Activated CD4-positive, alpha-beta T cell treated with anti-CD3 and anti-CD28 coated beads for 36 hours (primary cell): Measurements from ENCODE around the gene EVC. TPM values are rescaled to one million over a fixed set of nuclear protein-coding genes. Genes with fewer than 3 reads are reported as not detected.

Source experiments
- ATAC-seq: fragments of 200-7000 bp; cut with Tn5 transposase; one replicate; pipeline ENCODE4 v1.10.0; 2021; ENCODE audit warnings: mild to moderate bottlenecking, moderate library complexity
- CTCF ChIA-PET: fragments of 350-600 bp; sonication (Branson Sonifier 250); formaldehyde crosslinking; loops from one replicate; lab custom pipeline; 2021; ENCODE audit warnings: antibody characterized with exemption; lab: Charles Lee
- POLR2A ChIA-PET: fragments of 350-600 bp; sonication (Branson Sonifier 250); formaldehyde crosslinking; loops from one replicate; lab custom pipeline; 2021; ENCODE audit warnings: antibody characterized with exemption, inconsistent platforms; lab: Charles Lee
- DNase-seq: peaks from one replicate; pipeline ENCODE4 v3.0.0-alpha.2; 2020
- H3K27ac Mint-ChIP-seq: one replicate; pipeline ENCODE4 v1.8.0; 2021; ENCODE audit warnings: mixed read lengths
- H3K27me3 Mint-ChIP-seq: one replicate; pipeline ENCODE4 v1.8.0; 2021; ENCODE audit warnings: mixed read lengths
- H3K36me3 Mint-ChIP-seq: one replicate; pipeline ENCODE4 v1.8.0; 2021; ENCODE audit warnings: low read depth, mixed read lengths
- H3K4me1 Mint-ChIP-seq: one replicate; pipeline ENCODE4 v1.8.0; 2021; ENCODE audit warnings: mixed read lengths
- H3K4me3 Mint-ChIP-seq: one replicate; pipeline ENCODE4 v1.8.0; 2021; ENCODE audit warnings: mild to moderate bottlenecking, moderate library complexity, mixed read lengths
- H3K9me3 Mint-ChIP-seq: one replicate; pipeline ENCODE4 v1.8.0; 2021; ENCODE audit warnings: low read depth, mixed read lengths
- intact Hi-C, 2 experiments: fragments of 100-400 bp; cut with DNase I in 1 of 2; cut with micrococcal nuclease in 1 of 2; formaldehyde crosslinking; loops; one replicate each; pipeline versions ENCODE4 v1.14.2 to v1.15.1; 2022 to 2024; cut with DNase I, micrococcal nuclease
- total RNA-seq, 2 experiments: library from RNA; stranded (reverse); gene quantifications; one replicate each; pipeline ENCODE4 v1.2.3, GENCODE V29; 2021

Gene EVC
- total RNA-seq, 2 experiments from 2014 or later, result 0.71 to 1.5 TPM

DNA sequence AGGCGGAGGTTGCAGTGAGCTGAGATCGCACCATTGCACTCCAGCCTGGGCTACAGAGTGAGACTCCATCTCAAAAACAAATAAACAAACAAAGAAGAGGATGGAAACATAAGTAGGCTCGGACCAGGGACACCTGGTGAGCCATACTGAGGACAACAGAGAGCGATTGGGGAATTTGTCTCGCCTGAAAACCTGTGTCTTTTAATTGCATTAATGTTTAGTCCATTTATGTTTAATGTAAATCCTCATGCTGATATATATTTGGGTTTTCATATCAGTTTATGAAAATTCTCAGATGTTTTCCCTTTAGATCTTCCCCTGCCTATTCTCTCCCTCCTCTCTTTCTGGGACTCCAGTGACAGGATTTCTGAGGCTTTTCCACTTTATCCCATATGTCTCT lies 84.6 kb downstream of the EVC start:
- H3K36me3 Mint-ChIP-seq, result no peaks in the 10 kb centered on the region
- H3K9me3 Mint-ChIP-seq, result no peaks in the 10 kb centered on the region

DNA sequence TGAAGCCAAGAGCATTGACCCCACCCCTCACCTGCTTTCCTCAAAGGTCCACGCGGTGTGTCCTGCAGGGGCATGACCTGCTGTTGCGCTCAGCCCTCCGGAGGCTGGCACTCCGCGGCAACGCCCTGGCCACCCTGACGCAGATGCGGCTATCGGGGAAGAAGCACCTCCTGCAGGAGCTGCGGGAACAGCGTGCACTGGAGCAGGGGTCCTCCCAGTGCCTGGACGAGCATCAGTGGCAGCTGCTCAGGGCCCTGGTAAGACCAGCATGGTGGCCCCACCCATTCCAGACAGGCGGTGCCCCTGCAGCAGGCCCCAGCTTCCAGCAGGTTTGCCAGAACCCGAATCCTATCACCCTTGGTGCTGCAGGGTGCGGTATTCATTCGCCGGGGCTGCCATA lies 86.0 kb downstream of the EVC start:
- CTCF ChIA-PET, result no interaction called here
- no peak for DNase-seq
- H3K9me3 Mint-ChIP-seq, result no peaks in the 10 kb centered on the region
- H3K27me3 Mint-ChIP-seq, result peaks cover 2% of the 10 kb centered on the region
- POLR2A ChIA-PET, result no interaction called here
- no peak overlapping the region for H3K4me3 Mint-ChIP-seq
- H3K36me3 Mint-ChIP-seq, result no peaks in the 10 kb centered on the region
- ATAC-seq, result no peak
- intact Hi-C loops, result no loop called here
- H3K27ac Mint-ChIP-seq, result no peak overlapping the region
- no peaks in the 10 kb centered on the region for H3K4me1 Mint-ChIP-seq

More for the DNA sequence above, 84.6 kb downstream of the EVC start:
- Mint-ChIP-seq H3K27me3 (peaks cover 2% of the 10 kb centered on the region), H3K4me3 (no peak overlapping the region), H3K4me1 (no peaks in the 10 kb centered on the region), H3K27ac (no peak overlapping the region)
- intact Hi-C loops, result no loop called here
- CTCF ChIA-PET, result no interaction called here
- POLR2A ChIA-PET, result no interaction called here
- ATAC-seq (no peak), DNase-seq (no peak)

DNA sequence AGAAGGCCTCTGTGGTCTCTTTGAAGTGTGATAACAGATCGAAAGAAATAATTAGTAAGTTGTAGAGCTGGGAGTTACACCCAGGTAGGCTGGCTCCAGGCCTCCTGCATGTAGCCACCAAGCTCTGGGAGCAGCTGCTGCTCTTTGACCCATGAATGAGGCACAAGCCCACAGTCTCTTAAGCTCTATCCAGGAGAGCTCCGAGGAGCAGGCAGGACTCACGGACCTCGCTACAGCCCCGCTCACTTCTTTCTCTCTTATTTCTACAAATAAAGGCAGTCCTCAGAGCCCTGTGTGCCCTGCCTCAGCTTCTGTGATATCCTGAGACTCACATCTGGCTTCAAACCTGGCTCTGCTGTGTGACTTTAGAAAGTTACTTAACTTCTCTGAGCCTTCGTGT lies 86.9 kb downstream of the EVC start:
- ATAC-seq, result no peak
- Mint-ChIP-seq H3K27ac (no peak overlapping the region), H3K36me3 (no peaks in the 10 kb centered on the region), H3K4me1 (no peaks in the 10 kb centered on the region), H3K4me3 (no peak overlapping the region), H3K27me3 (peaks cover 2% of the 10 kb centered on the region), H3K9me3 (no peaks in the 10 kb centered on the region)
- no peak for DNase-seq
- ChIA-PET CTCF (no interaction called here), POLR2A (no interaction called here)
- intact Hi-C loops, result no loop called here

DNA sequence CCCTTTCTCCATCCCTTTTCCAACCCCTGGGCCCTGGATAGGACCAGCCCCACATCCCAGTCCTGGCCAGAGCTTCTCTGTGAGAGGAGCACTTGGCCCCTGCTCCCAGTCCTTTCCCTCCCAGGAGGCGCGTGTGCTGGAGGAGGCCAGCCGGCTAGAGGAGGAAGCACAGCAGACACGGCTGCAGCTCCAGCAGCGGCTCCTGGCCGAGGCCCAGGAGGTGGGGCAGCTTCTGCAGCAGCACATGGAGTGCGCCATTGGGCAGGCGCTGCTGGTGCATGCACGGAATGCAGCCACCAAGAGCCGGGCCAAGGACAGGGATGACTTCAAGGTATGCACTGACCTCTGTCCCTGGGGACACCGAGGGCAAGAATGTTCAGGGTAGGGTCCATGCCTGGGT lies 87.5 kb downstream of the EVC start:
- ATAC-seq, result no peak
- CTCF ChIA-PET, result no interaction called here
- Mint-ChIP-seq H3K4me3 (no peak overlapping the region), H3K4me1 (no peaks in the 10 kb centered on the region), H3K27ac (no peak overlapping the region), H3K27me3 (peaks cover 2% of the 10 kb centered on the region), H3K9me3 (no peaks in the 10 kb centered on the region), H3K36me3 (no peaks in the 10 kb centered on the region)
- DNase-seq, result no peak
- intact Hi-C loops, result no loop called here
- POLR2A ChIA-PET, result no interaction called here

DNA sequence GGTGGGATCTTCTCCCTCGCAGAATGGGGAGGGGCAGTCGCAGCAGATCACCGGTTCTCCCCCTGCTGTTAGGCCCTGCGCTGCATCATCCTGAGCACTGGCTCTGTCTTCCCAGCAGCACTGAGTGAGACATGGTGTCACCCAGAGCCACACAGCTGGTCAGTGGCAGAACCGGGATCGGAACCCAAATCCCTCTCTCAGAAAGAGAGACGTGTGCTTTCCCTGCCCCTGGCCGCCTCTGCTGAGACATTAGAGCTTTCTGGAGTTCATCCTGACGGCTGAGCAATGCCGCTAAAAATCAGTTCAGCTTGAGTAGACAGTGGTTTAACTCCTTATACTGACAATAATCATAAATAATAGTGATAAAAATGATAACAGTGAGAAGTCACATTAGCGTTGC lies 87.9 kb downstream of the EVC start:
- POLR2A ChIA-PET, result no interaction called here

DNA sequence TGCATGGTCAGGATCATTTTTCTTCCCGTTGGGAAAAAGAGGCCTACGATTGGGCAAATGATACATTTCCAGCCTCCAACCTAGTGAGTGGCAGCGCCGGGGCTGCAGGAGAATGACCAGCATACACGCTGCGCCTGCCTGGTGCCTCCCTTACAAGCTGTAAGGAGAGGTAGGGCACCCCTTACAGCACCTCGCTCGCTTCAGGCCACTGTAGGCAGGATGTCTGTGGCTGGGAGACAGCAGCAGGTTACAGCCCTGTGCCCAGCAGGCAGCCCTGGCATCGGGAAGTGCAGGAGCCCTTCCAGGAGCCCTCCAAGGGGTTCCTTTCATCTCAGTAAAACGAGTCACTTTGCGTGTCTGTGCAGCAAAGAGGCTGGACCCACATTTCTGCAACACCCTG lies 88.4 kb downstream of the EVC start:
- DNase-seq, result no peak
- no peaks in the 10 kb centered on the region for H3K9me3 Mint-ChIP-seq
- POLR2A ChIA-PET, result no interaction called here
- H3K36me3 Mint-ChIP-seq, result no peaks in the 10 kb centered on the region
- CTCF ChIA-PET, result no interaction called here
- H3K27me3 Mint-ChIP-seq, result peaks cover 2% of the 10 kb centered on the region
- no peaks in the 10 kb centered on the region for H3K4me1 Mint-ChIP-seq
- no peak overlapping the region for H3K27ac Mint-ChIP-seq
- H3K4me3 Mint-ChIP-seq, result no peak overlapping the region
- intact Hi-C loops, result no loop called here
- no peak for ATAC-seq

More for the DNA sequence above, 87.9 kb downstream of the EVC start:
- ATAC-seq (no peak), DNase-seq (no peak)
- CTCF ChIA-PET, result no interaction called here
- Mint-ChIP-seq H3K4me3 (no peak overlapping the region), H3K27ac (no peak overlapping the region), H3K9me3 (no peaks in the 10 kb centered on the region), H3K4me1 (no peaks in the 10 kb centered on the region), H3K36me3 (no peaks in the 10 kb centered on the region), H3K27me3 (peaks cover 2% of the 10 kb centered on the region)
- intact Hi-C loops, result no loop called here

DNA sequence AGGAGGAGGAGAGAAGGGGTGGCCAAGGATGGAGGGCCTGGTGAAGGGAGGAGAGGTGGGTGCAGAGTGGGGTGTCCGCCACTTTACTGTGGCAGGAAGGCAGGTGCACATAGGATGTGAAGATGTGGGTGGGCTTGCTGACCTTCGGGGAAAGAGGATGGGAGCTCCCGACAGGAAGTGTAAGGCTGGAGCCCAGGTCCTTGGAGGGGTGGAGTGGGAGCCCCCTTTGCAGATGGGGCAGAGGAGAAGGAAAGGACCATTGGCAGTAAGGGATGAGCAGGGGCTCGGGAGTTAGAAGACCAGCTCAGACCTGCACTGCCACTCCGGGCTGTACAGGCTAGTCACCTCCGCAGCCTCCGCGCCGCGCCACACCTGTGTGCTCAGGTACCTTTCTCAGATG lies 89.5 kb downstream of the EVC start:
- CTCF ChIA-PET, result interaction anchor here (0.6 kb wide), 1 partner anchor 9 kb away, joined by 3 read pairs; no protein-coding TSS in a partner anchor
- Mint-ChIP-seq H3K4me1 (no peaks in the 10 kb centered on the region), H3K9me3 (no peaks in the 10 kb centered on the region), H3K4me3 (no peak overlapping the region), H3K27ac (no peak overlapping the region), H3K27me3 (peaks cover 2% of the 10 kb centered on the region), H3K36me3 (no peaks in the 10 kb centered on the region)
- ATAC-seq (no peak), DNase-seq (no peak)
- POLR2A ChIA-PET, result no interaction called here
- intact Hi-C loops, result no loop called here

DNA sequence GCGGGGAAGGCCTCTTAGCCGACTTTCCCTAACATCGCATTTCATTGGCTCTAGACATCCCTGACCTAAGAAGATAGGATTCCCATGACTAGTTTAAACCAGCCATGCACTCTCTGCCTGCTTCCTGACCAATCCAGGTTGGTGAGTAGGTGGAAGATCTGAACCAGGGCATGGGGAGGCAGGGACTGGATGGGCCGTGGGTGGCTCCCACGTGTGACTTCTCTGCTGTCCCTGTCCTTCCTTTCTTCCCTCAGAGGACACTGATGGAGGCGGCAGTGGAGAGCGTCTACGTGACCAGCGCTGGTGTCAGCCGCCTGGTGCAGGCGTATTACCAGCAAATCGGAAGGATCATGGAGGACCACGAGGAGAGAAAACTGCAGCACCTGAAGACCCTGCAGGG lies 90.7 kb downstream of the EVC start:
- no peak for ATAC-seq

DNA sequence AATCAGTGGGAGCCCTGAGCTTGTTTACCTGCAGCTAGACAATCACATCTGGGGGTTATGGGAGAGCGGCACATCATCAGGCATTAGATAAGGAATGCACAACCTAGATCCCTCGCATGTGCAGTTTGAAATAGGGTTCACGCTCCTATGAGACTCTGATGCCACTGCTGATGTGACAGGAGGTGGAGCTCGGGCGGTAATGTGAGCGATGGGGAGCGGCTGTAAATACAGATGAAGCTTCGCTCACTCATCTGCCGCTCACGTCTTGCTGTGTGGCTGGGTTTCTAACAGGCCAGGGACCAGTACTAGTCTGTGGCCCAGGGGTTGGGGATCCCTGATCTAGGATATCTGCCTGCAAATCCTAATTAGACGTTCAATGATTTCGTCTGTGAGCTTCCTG lies 91.6 kb downstream of the EVC start:
- ATAC-seq (no peak), DNase-seq (no peak)
- Mint-ChIP-seq H3K36me3 (no peaks in the 10 kb centered on the region), H3K27me3 (no peaks in the 10 kb centered on the region), H3K27ac (no peak overlapping the region), H3K4me3 (no peak overlapping the region), H3K4me1 (no peaks in the 10 kb centered on the region), H3K9me3 (no peaks in the 10 kb centered on the region)
- CTCF ChIA-PET, result interaction anchor here (0.9 kb wide), 1 partner anchor 10 kb away, joined by 3 read pairs; no protein-coding TSS in a partner anchor
- intact Hi-C loops, result no loop called here
- POLR2A ChIA-PET, result no interaction called here

More for the DNA sequence above, 90.7 kb downstream of the EVC start:
- intact Hi-C loops, result no loop called here
- H3K36me3 Mint-ChIP-seq, result no peaks in the 10 kb centered on the region
- H3K27ac Mint-ChIP-seq, result no peak overlapping the region
- H3K27me3 Mint-ChIP-seq, result no peaks in the 10 kb centered on the region
- no peaks in the 10 kb centered on the region for H3K9me3 Mint-ChIP-seq
- no peaks in the 10 kb centered on the region for H3K4me1 Mint-ChIP-seq
- no peak for DNase-seq
- ChIA-PET POLR2A (no interaction called here), CTCF (no interaction called here)
- H3K4me3 Mint-ChIP-seq, result no peak overlapping the region

DNA sequence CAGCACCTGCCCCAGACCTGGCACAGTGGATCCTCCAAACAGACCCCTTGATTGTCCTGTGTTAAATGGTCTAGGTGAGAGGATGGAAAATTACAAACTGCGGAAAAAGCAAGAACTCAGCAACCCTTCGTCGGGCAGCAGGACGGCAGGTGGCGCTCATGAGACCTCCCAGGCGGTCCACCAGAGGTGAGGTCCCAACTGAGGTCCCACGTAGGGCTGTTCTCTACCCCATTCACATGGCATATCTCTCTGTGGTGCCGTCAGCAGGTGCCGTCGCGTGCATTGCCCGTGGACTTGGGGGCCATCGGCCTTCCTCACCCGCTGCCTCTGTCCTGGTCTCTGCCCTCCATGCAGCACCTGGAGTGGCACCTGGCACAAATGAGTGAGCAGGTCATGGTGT lies 93.7 kb downstream of the EVC start:
- ATAC-seq (no peak), DNase-seq (no peak)
- no peaks in the 10 kb centered on the region for H3K27me3 Mint-ChIP-seq
- intact Hi-C loops, result no loop called here
- no peaks in the 10 kb centered on the region for H3K9me3 Mint-ChIP-seq
- CTCF ChIA-PET, result interaction anchor here (0.6 kb wide), 2 partner anchors 13 to 502 kb away, joined by 3 read pairs; no protein-coding TSS in a partner anchor
- POLR2A ChIA-PET, result no interaction called here
- H3K36me3 Mint-ChIP-seq, result no peaks in the 10 kb centered on the region
- no peak overlapping the region for H3K4me3 Mint-ChIP-seq
- H3K4me1 Mint-ChIP-seq, result no peaks in the 10 kb centered on the region
- no peak overlapping the region for H3K27ac Mint-ChIP-seq

DNA sequence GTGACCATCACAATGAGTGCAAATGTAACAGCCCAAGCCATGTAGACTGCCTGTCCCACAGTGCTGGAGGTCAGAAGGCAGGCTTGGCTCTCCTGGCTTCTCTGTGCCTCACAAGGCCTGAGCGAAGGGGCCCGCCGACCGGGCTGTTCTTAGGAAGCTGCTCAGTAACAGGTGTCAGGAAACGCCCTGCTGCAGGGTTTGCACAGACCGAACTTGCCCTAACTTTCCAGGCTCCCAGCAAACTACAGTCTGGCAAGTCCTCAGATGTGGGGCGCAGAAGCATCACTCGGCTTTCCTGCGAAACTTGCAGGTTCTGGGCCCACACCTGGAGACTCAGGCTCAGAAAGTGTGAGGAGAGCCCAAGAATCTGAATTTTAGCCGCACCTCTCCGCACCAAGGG lies 94.3 kb downstream of the EVC start:
- H3K27ac Mint-ChIP-seq, result no peak overlapping the region
- no peak overlapping the region for H3K4me3 Mint-ChIP-seq
- H3K27me3 Mint-ChIP-seq, result no peaks in the 10 kb centered on the region
- intact Hi-C loops, result no loop called here
- ChIA-PET POLR2A (no interaction called here), CTCF (no interaction called here)
- no peaks in the 10 kb centered on the region for H3K4me1 Mint-ChIP-seq
- H3K9me3 Mint-ChIP-seq, result no peaks in the 10 kb centered on the region
- DNase-seq (no peak), ATAC-seq (no peak)
- H3K36me3 Mint-ChIP-seq, result no peaks in the 10 kb centered on the region

DNA sequence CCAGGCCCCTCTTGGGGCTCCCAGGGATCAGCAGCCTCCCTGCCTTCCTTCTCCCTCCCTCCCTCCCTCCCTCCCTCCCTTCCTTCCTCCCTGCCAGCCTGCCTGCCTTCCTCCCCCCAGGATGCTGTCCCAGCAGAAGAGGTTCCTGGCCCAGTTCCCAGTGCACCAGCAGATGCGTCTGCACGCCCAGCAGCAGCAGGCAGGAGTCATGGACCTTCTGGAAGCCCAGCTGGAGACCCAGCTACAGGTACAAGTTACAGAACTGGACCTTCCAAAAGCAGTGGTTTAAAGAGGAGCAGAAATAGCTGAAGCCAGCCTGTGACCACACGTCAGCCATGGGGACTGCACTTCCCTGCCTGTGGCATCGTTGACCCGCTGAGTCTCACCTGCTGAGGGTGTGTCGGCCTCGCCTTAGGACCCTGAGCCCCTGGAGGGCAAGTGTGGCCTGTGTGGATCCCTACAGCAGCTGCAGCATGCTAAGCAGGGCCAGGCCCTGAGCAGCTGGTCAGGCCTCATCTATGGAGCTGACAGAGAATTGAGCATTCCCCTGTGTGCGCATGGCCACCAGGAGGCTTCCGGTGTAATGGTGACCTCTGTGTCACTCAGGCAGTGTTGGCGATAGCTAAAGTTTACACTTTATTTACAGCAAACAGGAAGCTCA lies 97.2 kb downstream of the EVC start:
- Mint-ChIP-seq H3K4me1 (no peaks in the 10 kb centered on the region), H3K27me3 (no peaks in the 10 kb centered on the region)
- CTCF ChIA-PET, result interaction anchor here (0.6 kb wide), 2 partner anchors 19 to 413 kb away, joined by 3 read pairs; no protein-coding TSS in a partner anchor

More for the DNA sequence above, 97.2 kb downstream of the EVC start:
- intact Hi-C loops, result no loop called here
- no peaks in the 10 kb centered on the region for H3K36me3 Mint-ChIP-seq
- no peak for ATAC-seq
- H3K9me3 Mint-ChIP-seq, result no peaks in the 10 kb centered on the region
- H3K27ac Mint-ChIP-seq, result no peak overlapping the region
- DNase-seq, result no peak
- POLR2A ChIA-PET, result no interaction called here
- H3K4me3 Mint-ChIP-seq, result no peak overlapping the region
